Esophagus muscularis mucosa (tissue), 3 donors: ENCODE measurements around the gene STAB2.

Source experiments
- CTCF ChIP-seq, 3 experiments: fragments of 200-600 bp in 2 of 3; fragments of 450-650 bp in 1 of 3; sonication (generic) in 2 of 3; IDR thresholded peaks; one replicate each; pipeline ENCODE4 v1.5.1; 2017 to 2019; ENCODE audit warnings: antibody characterized with exemption in 3 of 3, mild to moderate bottlenecking in 2 of 3, moderate library complexity in 1 of 3
- EP300 ChIP-seq: sonication (generic); formaldehyde crosslinking; IDR thresholded peaks from one replicate; pipeline ENCODE4 v1.6.1; 2017; ENCODE audit warnings: antibody characterized with exemption

- TF ChIP-seq EP300 (no peak), CTCF (IDR thresholded peaks at IDR 0.05) (no peak)
Observed at GRCh38 chr12:103766028-103766427, 179.0 kb downstream of the STAB2 start.
